GM19455 (cell line): ENCODE measurements around the gene BMPR1B.
"Not testable (repeated sequence)": the region's sequence is repeated elsewhere in the genome, so short reads cannot be mapped to it uniquely, and the experiment has no call there.

Experiments
- ATAC-seq: cut with Tn5 transposase; IDR thresholded peaks from one replicate; pipeline ENCODE4 v1.9.1; 2021; ENCODE audit not compliant: unreplicated experiment

BMPR1B gene

GRCh38 chr4:95122001-95122400, 364.2 kb downstream of the BMPR1B start:
- no peak for ATAC-seq

DNA sequence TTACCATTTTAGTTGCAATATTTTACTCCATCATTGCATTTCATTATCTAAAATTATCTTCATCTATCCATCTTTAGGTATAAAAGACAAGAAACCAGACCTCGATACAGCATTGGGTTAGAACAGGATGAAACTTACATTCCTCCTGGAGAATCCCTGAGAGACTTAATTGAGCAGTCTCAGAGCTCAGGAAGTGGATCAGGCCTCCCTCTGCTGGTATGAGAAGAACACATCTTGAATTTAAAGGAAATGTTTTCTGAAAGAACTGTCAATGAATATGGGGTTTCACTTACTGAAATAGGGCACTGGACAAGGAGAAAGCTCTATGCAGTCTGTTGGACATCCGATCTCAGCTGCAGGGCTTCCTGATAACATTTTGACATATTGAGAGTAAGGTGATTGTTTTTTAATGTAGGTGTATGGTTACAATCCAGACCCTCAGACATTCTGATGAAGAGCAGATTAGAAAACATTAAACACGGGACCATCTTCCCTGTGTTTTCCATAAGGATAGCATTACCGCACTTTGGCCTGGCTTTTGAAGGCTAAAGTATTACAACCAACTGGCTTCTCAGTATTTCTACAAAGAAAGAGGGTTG, 367.2 kb downstream of the BMPR1B start:
- no peak for ATAC-seq

GRCh38 chr4:95129031-95129430, 371.3 kb downstream of the BMPR1B start:
- no peak for ATAC-seq

GRCh38 chr4:95129821-95130311, 372.1 kb downstream of the BMPR1B start:
- ATAC-seq, result no peak

GRCh38 chr4:95134016-95134415, 376.3 kb downstream of the BMPR1B start:
- not testable (repeated sequence) for ATAC-seq

- not testable (repeated sequence) for ATAC-seq
These were observed 381.7 kb downstream of the BMPR1B start for GRCh38 chr4:95139424-95139823.

DNA sequence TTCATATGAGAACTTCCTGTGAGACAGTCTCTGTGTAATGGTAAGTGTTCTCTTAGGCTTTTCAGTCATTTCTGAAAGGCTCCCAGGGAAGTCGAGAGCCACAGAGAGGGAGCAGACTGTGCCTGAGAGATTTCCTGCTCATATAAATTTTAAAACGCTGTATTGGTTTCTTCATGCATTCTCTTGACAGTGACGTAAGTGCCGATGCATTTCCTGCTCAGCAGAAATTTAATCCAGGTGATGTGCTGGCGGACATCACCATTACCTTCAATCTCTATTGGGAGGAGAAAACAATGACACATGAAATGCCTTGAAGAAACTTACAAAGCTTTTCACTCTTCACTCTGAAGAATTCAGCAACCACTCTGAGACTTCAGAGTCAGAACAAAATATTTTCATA, 383.6 kb downstream of the BMPR1B start:
- ATAC-seq, result no peak

DNA sequence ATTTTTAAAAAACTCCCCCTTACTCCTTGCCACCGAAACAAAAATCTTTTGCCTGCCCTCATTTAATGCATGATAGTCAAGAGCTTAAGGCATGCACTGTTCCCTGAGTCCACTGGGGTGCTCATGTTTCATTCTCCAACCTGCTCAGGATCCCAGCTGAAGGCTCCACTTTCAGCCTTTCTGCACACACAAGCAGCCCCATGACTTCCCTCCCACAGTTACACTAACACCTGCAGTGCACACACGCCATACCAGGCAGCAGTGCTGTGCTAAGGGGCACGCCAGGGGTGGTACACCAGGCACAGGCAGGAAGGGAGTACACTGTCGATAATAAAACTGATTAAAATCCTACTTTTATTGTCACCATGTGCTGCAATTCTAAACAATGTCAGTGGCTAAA, 385.2 kb downstream of the BMPR1B start:
- no peak for ATAC-seq

DNA sequence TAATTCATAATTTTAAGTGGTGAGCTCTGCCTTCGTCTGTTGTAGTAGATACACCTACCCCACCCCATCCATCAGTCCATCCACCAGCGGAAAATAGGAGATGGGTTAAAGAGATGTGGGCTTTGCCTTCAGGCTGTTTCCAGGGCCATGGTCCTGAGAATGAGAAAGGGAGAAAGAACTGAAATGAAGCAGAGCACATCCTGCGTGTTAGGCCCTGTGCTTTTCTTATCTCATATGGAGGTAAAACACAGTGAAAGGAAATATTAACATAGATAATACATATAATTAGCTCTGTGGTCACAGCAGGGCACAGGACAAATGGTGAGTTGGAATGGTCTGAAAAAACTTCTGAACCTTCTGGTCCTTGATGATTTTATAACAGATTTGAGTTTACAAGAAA, 393.5 kb downstream of the BMPR1B start:
- ATAC-seq, result no peak

DNA sequence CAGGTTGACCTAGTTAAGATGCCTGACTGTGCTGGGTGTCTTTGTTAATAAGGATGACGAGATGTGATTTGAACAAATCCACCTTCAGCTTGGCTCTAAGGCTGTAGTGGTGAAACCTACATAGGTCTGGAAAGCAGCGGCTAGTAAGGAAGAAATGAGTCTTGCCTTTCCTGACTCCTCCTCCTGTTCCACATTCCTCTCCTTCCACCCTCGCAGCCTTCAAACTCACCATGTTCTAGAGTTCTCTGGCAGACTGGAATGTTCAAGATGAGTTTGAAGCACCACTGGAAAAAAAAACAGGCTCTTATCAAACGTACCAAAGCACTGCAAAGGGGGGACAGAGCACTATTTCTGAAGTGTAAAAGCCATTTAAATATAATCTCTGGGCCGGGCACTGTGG, 395.4 kb downstream of the BMPR1B start:
- ATAC-seq, result no peak

- ATAC-seq, result no peak
These were observed 398.1 kb downstream of the BMPR1B start for GRCh38 chr4:95155759-95156451.

GRCh38 chr4:95156452-95156765, 398.7 kb downstream of the BMPR1B start:
- ATAC-seq, result no peak

DNA sequence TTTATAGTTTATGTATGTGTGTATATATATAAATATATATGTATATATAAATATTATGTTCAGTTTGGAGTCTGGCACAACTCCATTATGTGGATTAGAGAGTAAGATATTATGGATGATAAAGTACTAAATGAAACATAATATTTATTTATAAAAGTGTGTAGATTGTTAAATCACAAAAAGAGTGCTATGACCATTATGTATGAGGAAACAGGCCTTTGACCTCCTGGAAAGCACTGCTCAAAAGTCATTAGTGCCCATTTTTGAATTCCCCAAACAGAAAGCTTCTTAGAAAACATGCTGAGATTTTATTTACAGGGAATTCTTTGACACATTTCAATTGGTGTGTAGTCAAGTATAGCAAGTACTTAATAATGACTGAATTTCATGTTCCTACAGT, 399.8 kb downstream of the BMPR1B start:
- ATAC-seq, result no peak

DNA sequence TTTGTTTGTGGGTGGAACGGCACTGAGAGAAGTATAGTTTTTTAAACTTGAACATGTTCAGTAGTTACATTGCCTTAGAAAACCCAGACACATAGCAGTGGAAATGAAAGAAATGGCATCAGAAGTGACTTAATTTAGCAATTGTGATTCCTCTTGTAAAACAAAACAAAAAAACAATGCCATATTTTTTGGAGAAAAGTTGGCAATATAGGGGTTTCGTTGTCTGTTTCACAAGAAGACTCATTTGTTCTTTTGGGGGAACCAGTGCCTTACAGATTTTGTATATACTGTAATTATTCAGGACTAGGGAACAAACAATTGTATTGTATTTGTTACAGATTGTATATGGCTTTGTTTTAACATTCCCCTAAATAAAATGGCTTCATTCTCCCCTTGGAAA, 400.3 kb downstream of the BMPR1B start:
- no peak for ATAC-seq

GRCh38 chr4:95158626-95159025, 400.9 kb downstream of the BMPR1B start:
- no peak for ATAC-seq

DNA sequence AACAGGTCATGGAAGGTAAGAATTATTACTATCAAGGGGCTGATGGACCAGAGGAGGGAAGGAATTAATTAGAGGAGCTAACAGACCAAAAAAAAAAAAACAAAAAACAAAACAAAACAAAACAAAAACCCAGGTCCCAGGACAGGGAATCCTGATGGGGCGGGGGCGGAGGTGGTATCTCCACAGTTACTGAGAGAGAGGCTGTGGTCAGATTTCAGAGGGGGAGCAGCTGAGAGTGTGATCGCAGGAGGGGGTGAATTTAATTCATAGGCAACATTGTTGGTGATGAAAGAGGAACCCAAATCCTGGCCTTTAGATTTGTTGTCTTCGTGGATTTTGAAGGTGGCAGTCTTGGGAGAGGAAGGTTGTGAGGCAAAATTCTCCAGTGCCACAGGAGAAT, 401.6 kb downstream of the BMPR1B start:
- no peak for ATAC-seq

GRCh38 chr4:95161781-95162469, 404.2 kb downstream of the BMPR1B start:
- no peak for ATAC-seq

DNA sequence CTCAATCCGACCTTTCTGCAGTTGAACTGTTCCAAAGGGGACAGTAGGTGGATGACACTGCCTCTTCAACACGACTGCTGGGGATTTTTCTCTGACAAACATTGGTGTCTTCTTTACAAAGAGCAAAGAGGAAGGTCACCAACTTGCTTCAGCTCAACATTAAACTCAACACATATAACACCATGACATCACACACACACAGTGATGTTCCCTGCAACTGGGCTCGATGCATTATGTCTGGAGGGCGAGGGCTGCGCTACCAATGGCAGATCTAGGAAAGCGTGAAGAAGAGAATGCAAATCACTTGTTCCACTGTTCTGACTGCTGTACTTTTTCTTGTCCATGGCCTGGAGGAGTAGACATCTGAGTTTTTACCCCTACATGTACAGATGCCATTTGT, 405.1 kb downstream of the BMPR1B start:
- ATAC-seq, result no peak

DNA sequence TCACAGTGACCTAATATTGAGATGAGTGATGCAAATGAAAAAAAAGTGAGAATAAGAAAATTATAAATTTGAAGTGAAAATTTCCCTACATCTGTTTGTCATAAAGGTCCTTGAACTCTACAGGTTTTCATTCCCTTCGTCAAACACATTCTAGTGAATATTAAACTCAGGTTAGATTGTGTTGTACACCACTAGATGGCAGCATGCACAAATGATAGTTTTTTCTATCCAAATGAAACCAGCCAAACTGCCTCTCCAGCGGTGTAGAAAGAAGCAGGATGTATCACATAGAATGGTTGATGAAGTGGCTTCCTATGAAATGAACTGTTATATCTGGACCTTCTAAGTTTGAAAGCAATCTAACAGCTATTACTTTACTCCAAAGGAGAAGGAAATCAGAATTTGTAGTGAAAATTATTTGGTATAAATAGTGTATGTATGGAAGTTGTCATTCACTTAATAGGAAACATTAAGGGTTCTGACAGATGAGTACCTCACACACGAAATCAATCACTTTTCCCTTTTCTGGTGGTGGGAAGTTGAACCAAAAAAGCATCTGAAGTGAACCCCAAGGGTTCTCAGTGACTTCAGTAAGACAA, 408.3 kb downstream of the BMPR1B start:
- peak; percentile 84 for ATAC-seq

- no peak for ATAC-seq
These were observed 410.1 kb downstream of the BMPR1B start for GRCh38 chr4:95167805-95168204.

DNA sequence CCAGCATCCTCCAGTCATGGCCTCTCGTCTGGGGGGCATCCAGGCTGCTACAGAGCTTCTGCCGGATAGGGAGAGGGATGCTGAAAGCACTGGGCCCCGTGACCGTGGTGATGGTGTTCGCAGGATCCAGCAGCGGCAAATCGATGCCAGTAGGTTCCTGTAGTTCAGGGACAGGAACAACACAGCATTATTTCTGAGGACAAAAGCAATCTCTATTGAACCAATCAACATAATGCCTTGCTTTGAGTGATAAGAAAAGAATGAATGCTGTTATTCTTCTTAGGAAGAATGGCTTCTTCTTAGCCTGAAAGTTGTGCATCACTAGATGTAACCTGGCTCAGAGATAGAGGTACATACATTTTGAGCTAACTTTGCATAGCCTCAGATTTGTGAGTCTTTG, 412.4 kb downstream of the BMPR1B start:
- no peak for ATAC-seq

GRCh38 chr4:95171377-95171776, 413.6 kb downstream of the BMPR1B start:
- not testable (repeated sequence) for ATAC-seq
